Loucy (cell line): Measurements from ENCODE around the gene ZC3H11A.

Experiments
- H2AFZ ChIP-seq: fragments of 200-600 bp; sonication (generic); 2 replicates; pipeline ENCODE4 v1.6.0; 2016; ENCODE audit warnings: antibody characterized with exemption, mild to moderate bottlenecking, low read length, moderate library complexity
- H3F3A ChIP-seq: fragments of 200-600 bp; 2 replicates; pipeline ENCODE4 v1.6.0; 2016; ENCODE audit warnings: antibody characterized with exemption, low read depth, mild to moderate bottlenecking
- H3K27me3 ChIP-seq: fragments of 200-600 bp; sonication (generic); 2 replicates; pipeline ENCODE4 v1.6.1; 2014; ENCODE audit warnings: low read length, mild to moderate bottlenecking; ENCODE audit not compliant: insufficient read depth, poor library complexity, severe bottlenecking
- H3K36me3 ChIP-seq: fragments of 200-600 bp; sonication (generic); 2 replicates; pipeline ENCODE4 v1.6.1; 2016; ENCODE audit warnings: low read length; ENCODE audit not compliant: insufficient read depth
- H3K4me1 ChIP-seq: fragments of 200-600 bp; sonication (generic); 2 replicates; pipeline ENCODE4 v1.5.1; 2014; ENCODE audit warnings: low read length, mild to moderate bottlenecking; ENCODE audit not compliant: insufficient read depth, poor library complexity, severe bottlenecking
- H3K4me2 ChIP-seq: fragments of 200-600 bp; sonication (generic); 2 replicates; pipeline ENCODE4 v1.6.0; 2014; ENCODE audit warnings: antibody characterized with exemption, low read length, low read depth, mild to moderate bottlenecking; ENCODE audit not compliant: poor library complexity, severe bottlenecking
- H3K4me3 ChIP-seq: fragments of 200-600 bp; sonication (generic); 2 replicates; pipeline ENCODE4 v1.5.1; 2014; ENCODE audit warnings: low read length, mild to moderate bottlenecking, mixed read lengths; ENCODE audit not compliant: poor library complexity, severe bottlenecking
- H3K79me2 ChIP-seq: fragments of 200-600 bp; sonication (generic); 2 replicates; pipeline ENCODE4 v1.6.1; 2014; ENCODE audit warnings: low read length; ENCODE audit not compliant: insufficient read depth
- H3K9ac ChIP-seq: fragments of 200-600 bp; sonication (generic); 2 replicates; pipeline ENCODE4 v1.6.0; 2014; ENCODE audit warnings: mild to moderate bottlenecking, low read depth, low read length, moderate library complexity; ENCODE audit not compliant: poor library complexity, severe bottlenecking
- H3K9me2 ChIP-seq: fragments of 200-600 bp; sonication (generic); replicated peaks from 2 replicates; pipeline ENCODE4 v1.6.1; 2016; ENCODE audit warnings: low read depth, low read length, mixed read lengths
- H3K9me3 ChIP-seq: fragments of 200-600 bp; sonication (generic); 2 replicates; pipeline ENCODE4 v1.6.1; 2014; ENCODE audit warnings: mild to moderate bottlenecking, antibody characterized with exemption, low read length, low read depth; ENCODE audit not compliant: insufficient read depth
- H4K20me1 ChIP-seq: fragments of 200-600 bp; sonication (generic); 2 replicates; pipeline ENCODE4 v1.6.0; 2014; ENCODE audit warnings: antibody characterized with exemption, low read length, mild to moderate bottlenecking; ENCODE audit not compliant: insufficient read depth, poor library complexity, severe bottlenecking
- EZH2phosphoT487 ChIP-seq: fragments of 200-600 bp; IDR thresholded peaks from 2 replicates; pipeline ENCODE4 v1.6.1; 2018; ENCODE audit warnings: antibody characterized with exemption, mild to moderate bottlenecking, moderate library complexity, borderline replicate concordance
- TF ChIP-seq, protein P1 (sequence below): fragments of 200-600 bp; sonication (generic); conservative IDR thresholded peaks from 2 replicates; pipeline ENCODE4 v1.5.1; 2014; ENCODE audit warnings: mild to moderate bottlenecking, antibody characterized with exemption, low read length

ZC3H11A gene

DNA sequence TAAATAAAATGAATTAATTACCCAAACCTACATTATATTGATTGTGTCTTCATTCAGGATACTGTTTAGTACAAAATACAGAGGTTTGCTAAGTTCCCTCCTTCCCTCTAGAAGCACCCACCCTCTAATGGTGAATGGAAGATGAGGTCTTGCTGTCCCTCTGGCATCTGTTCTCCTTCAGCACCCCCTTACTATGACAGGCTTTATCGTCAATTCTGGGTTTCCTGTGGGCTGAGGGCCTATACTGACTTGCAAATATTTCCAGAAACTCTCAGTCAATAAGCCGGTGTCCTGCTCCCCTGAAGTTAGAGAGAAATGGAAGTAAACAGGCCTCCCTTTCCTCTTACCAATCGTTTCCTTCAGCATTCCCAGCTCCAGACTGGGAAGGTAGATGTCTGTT is 17.3 kb upstream of the ZC3H11A start:
- H3K4me3 ChIP-seq, result no peak overlapping the region
- no peak overlapping the region for H3K4me2 ChIP-seq
- no peaks in the 10 kb centered on the region for H3K9me2 ChIP-seq
- H3K4me1 ChIP-seq, result no peaks in the 10 kb centered on the region
- H3K9ac ChIP-seq, result no peak overlapping the region
- no peaks in the 10 kb centered on the region for H3K9me3 ChIP-seq
- H3K79me2 ChIP-seq, result no peaks in the 10 kb centered on the region
- no peaks in the 10 kb centered on the region for H3K27me3 ChIP-seq
- peaks cover 6% of the 10 kb centered on the region; the same call in 1 of the 2 replicates for H3K36me3 ChIP-seq
- TF ChIP-seq, protein P1, sequence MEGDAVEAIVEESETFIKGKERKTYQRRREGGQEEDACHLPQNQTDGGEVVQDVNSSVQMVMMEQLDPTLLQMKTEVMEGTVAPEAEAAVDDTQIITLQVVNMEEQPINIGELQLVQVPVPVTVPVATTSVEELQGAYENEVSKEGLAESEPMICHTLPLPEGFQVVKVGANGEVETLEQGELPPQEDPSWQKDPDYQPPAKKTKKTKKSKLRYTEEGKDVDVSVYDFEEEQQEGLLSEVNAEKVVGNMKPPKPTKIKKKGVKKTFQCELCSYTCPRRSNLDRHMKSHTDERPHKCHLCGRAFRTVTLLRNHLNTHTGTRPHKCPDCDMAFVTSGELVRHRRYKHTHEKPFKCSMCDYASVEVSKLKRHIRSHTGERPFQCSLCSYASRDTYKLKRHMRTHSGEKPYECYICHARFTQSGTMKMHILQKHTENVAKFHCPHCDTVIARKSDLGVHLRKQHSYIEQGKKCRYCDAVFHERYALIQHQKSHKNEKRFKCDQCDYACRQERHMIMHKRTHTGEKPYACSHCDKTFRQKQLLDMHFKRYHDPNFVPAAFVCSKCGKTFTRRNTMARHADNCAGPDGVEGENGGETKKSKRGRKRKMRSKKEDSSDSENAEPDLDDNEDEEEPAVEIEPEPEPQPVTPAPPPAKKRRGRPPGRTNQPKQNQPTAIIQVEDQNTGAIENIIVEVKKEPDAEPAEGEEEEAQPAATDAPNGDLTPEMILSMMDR, result no peak
- TF ChIP-seq EZH2phosphoT487, result no peak
- H3F3A ChIP-seq, result no peaks in the 10 kb centered on the region
- H4K20me1 ChIP-seq, result no peaks in the 10 kb centered on the region
- H2AFZ ChIP-seq, result no peak overlapping the region

DNA sequence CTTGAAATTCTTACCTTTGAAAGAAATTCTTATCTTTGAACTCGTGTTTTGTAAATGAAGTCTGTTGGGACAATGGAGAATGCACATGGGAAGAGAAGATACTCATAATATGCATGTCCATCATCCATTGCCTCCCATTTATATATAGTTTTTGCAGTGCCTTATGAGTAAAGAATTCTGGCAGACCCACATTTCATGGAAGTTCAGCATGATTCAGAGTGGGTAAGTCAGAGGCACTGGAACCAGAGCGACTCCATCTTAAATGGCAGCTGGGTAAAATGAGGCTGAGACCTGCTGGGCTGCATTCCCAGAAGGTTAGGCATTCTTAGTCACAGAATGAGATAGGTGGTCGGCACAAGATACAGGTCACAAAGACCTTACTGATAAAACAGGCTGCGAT is 16.6 kb upstream of the ZC3H11A start:
- Histone ChIP-seq H3K79me2 (no peaks in the 10 kb centered on the region), H3K27me3 (no peaks in the 10 kb centered on the region), H3K4me1 (no peaks in the 10 kb centered on the region), H3F3A (no peaks in the 10 kb centered on the region), H4K20me1 (no peaks in the 10 kb centered on the region), H3K9me2 (no peaks in the 10 kb centered on the region), H3K4me3 (no peak overlapping the region), H3K4me2 (no peak overlapping the region), H3K9me3 (no peaks in the 10 kb centered on the region), H2AFZ (no peak overlapping the region), H3K9ac (no peak overlapping the region), H3K36me3 (peaks cover 6% of the 10 kb centered on the region; the same call in 1 of the 2 replicates)
- no peak for TF ChIP-seq EZH2phosphoT487
- TF ChIP-seq, protein P1, result no peak

DNA sequence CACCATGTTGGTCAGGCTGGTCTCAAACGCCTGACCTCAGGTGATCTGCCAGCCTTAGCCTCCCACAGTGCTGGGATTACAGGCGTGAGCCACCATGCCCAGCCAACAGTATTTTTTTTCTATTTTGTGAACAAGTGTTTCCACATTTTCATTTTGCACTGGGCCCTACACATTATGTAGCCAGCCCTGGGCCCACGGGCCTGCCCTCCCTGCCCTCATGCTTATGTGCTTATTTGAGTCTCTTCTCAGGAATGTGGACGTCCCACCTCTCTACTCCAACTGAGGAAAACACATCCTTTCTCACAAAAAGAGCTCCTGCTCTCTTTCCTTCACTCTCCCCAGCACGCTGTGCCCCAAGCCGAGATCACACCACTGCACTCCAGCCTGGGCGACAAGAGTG is 13.5 kb upstream of the ZC3H11A start:
- Histone ChIP-seq H2AFZ (no peak overlapping the region), H3K9me2 (no peaks in the 10 kb centered on the region), H3K79me2 (no peaks in the 10 kb centered on the region), H3K4me2 (no peak overlapping the region), H3K4me3 (no peak overlapping the region), H3K27me3 (no peaks in the 10 kb centered on the region), H3F3A (no peaks in the 10 kb centered on the region), H4K20me1 (no peaks in the 10 kb centered on the region), H3K9me3 (no peaks in the 10 kb centered on the region), H3K36me3 (no peaks in the 10 kb centered on the region), H3K9ac (no peak overlapping the region), H3K4me1 (no peaks in the 10 kb centered on the region)
- TF ChIP-seq, protein P1, result no peak
- no peak for TF ChIP-seq EZH2phosphoT487
